ENCODE measurements around the gene MTCL1. TPM values are rescaled to one million over a fixed set of nuclear protein-coding genes. Genes with fewer than 3 reads are reported as not detected.
A peak's percentile ranks its signal among the peaks of the same experiment; 100 is the strongest.

MTCL1 gene
- total RNA-seq, 1 experiment from 2014 or later = 50.1 TPM

DNA sequence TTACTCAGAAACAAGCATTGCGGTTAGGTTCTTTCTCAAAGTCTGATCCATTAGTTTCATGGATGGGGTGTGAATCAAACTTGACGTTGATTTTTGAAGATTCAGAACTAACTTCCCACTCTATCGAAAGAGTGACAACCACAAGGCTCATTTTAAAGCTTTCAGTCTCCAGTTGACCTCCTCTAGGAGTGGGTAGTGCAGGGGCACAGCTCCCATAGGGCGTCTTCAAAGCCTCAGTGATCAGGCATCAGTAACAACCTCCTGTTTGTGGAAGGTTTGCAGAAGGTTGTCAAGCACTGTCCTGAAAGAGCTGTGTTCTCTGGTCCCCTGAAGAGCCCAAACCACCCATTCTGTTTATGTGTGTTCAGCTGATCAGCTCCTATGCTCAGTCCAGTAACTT is 10.2 kb downstream of the MTCL1 start:
- Histone ChIP-seq H3K36me3 (ENCODE audit: control insufficient read depth, insufficient read depth, low read length) (peaks cover 2% of the 10 kb centered on the region; the same call in 1 of the 2 replicates), H3K9me3 (ENCODE audit: control insufficient read depth, insufficient read depth, low read depth, low read length) (no peaks in the 10 kb centered on the region), H3K4me1 (ENCODE audit: control insufficient read depth, insufficient read depth, low read length) (peaks cover 14% of the 10 kb centered on the region), H3K27me3 (ENCODE audit: control insufficient read depth, insufficient read depth, low read length) (no peaks in the 10 kb centered on the region), H3K27ac (ENCODE audit: low read length) (no peak overlapping the region), H3K4me3 (ENCODE audit: low read depth in 2 of 2, low read length in 2 of 2) (no peak overlapping the region)
- intact Hi-C loops (cut with micrococcal nuclease; ENCODE audit: unreplicated experiment) = loop anchor here (10.0 kb wide), 1 partner anchor 79 kb away; no protein-coding TSS in a partner anchor
- POLR2A ChIA-PET = no interaction called here
- TF ChIP-seq TCF7L2 (IDR thresholded peaks at IDR 0.05; ENCODE audit: low read depth, low read length) (no peak), POLR2AphosphoS5 (IDR thresholded peaks at IDR 0.05; ENCODE audit: low read depth, low read length) (no peak), SIN3A (IDR thresholded peaks at IDR 0.05; ENCODE audit: borderline replicate concordance, insufficient read depth, low read depth, low read length) (no peak)
- TF ChIP-seq, protein P1, sequence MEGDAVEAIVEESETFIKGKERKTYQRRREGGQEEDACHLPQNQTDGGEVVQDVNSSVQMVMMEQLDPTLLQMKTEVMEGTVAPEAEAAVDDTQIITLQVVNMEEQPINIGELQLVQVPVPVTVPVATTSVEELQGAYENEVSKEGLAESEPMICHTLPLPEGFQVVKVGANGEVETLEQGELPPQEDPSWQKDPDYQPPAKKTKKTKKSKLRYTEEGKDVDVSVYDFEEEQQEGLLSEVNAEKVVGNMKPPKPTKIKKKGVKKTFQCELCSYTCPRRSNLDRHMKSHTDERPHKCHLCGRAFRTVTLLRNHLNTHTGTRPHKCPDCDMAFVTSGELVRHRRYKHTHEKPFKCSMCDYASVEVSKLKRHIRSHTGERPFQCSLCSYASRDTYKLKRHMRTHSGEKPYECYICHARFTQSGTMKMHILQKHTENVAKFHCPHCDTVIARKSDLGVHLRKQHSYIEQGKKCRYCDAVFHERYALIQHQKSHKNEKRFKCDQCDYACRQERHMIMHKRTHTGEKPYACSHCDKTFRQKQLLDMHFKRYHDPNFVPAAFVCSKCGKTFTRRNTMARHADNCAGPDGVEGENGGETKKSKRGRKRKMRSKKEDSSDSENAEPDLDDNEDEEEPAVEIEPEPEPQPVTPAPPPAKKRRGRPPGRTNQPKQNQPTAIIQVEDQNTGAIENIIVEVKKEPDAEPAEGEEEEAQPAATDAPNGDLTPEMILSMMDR (IDR thresholded peaks at IDR 0.05) = no peak
- TF ChIP-seq, protein P2, sequence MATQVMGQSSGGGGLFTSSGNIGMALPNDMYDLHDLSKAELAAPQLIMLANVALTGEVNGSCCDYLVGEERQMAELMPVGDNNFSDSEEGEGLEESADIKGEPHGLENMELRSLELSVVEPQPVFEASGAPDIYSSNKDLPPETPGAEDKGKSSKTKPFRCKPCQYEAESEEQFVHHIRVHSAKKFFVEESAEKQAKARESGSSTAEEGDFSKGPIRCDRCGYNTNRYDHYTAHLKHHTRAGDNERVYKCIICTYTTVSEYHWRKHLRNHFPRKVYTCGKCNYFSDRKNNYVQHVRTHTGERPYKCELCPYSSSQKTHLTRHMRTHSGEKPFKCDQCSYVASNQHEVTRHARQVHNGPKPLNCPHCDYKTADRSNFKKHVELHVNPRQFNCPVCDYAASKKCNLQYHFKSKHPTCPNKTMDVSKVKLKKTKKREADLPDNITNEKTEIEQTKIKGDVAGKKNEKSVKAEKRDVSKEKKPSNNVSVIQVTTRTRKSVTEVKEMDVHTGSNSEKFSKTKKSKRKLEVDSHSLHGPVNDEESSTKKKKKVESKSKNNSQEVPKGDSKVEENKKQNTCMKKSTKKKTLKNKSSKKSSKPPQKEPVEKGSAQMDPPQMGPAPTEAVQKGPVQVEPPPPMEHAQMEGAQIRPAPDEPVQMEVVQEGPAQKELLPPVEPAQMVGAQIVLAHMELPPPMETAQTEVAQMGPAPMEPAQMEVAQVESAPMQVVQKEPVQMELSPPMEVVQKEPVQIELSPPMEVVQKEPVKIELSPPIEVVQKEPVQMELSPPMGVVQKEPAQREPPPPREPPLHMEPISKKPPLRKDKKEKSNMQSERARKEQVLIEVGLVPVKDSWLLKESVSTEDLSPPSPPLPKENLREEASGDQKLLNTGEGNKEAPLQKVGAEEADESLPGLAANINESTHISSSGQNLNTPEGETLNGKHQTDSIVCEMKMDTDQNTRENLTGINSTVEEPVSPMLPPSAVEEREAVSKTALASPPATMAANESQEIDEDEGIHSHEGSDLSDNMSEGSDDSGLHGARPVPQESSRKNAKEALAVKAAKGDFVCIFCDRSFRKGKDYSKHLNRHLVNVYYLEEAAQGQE (IDR thresholded peaks at IDR 0.05; ENCODE audit: insufficient read depth in 1 of 2, low read depth in 2 of 2, low read length in 1 of 2) = no peak
- in situ Hi-C loops (cut with HindIII; ENCODE audit: low pct_unique_long_range_greater_than_20kb, low sequenced_read_pairs) = no loop called here
- ATAC-seq (no peak; the same call in 1 of the 2 replicates), DNase-seq (ENCODE audit: low read depth, low spot score) (no peak)
- CTCF ChIA-PET = no interaction called here
- BruUV-seq (replicated peaks) = no TSS peak

DNA sequence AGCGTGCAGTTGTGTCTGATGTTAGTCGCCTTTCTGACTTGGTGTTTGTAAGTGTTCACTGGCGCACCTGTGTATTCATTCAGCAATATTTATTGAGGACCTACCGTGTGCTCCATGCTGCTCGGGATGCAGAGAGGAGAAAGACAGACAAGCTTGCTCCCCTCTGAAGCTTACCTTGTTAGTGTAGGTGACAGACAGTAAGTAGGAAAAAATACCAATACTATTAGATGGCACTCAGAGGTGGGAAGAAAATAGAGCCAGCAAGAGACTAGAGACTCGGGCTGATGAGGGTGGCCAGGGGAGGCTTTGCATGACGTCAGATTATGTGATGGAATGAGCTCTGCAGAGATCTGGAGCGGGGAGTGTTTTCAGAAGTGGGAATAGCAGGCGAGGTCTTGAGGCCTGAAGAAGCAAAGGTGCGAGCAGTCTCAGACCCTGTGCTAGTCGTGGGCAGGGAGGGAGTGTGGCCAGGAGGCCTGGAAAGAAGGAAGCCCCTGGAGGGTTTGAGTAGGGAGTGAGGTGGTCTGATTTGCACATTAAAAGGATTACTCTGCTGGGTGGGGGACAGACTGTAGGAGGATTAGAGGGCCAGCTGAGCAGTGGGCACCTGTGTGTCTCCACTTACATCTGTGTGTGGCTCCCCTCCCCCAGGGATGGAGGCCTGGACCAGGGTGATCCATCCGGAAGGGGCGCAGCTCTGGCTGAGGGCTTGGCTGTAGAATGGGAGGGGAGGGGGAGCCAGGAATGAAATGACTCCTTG is 11.8 kb downstream of the MTCL1 start:
- H3K4me3 ChIP-seq (ENCODE audit: low read depth in 2 of 2, low read length in 2 of 2) = no peak overlapping the region
- no peak overlapping the region for H3K27ac ChIP-seq (ENCODE audit: low read length)
- H3K27me3 ChIP-seq (ENCODE audit: control insufficient read depth, insufficient read depth, low read length) = no peaks in the 10 kb centered on the region
- peaks cover 15% of the 10 kb centered on the region for H3K4me1 ChIP-seq (ENCODE audit: control insufficient read depth, insufficient read depth, low read length)
- DNase-seq (ENCODE audit: low read depth, low spot score) (no peak), ATAC-seq (0 out of 2 replicates have a peak, but pooled peaks have one; percentile 44)
- intact Hi-C loops (cut with micrococcal nuclease; ENCODE audit: unreplicated experiment) (loop anchor here (10.0 kb wide), 1 partner anchor 78 kb away; no protein-coding TSS in a partner anchor), in situ Hi-C loops (cut with HindIII; ENCODE audit: low pct_unique_long_range_greater_than_20kb, low sequenced_read_pairs) (no loop called here)
- peaks cover 3% of the 10 kb centered on the region; the same call in 1 of the 2 replicates for H3K36me3 ChIP-seq (ENCODE audit: control insufficient read depth, insufficient read depth, low read length)
- ChIA-PET CTCF (no interaction called here), POLR2A (no interaction called here)
- TF ChIP-seq, protein P2 (IDR thresholded peaks at IDR 0.05; ENCODE audit: insufficient read depth in 1 of 2, low read depth in 2 of 2, low read length in 1 of 2) = no peak
- TF ChIP-seq, protein P1 (IDR thresholded peaks at IDR 0.05) = no peak
- no peak for TF ChIP-seq TCF7L2 (IDR thresholded peaks at IDR 0.05; ENCODE audit: low read depth, low read length)
- TF ChIP-seq POLR2AphosphoS5 (IDR thresholded peaks at IDR 0.05; ENCODE audit: low read depth, low read length) = no peak
- no peaks in the 10 kb centered on the region for H3K9me3 ChIP-seq (ENCODE audit: control insufficient read depth, insufficient read depth, low read depth, low read length)
- no TSS peak for BruUV-seq (replicated peaks)
